ENCODE data around the gene TOMM22. TPM values are rescaled to one million over a fixed set of nuclear protein-coding genes. Genes with fewer than 3 reads are reported as not detected.
"Not testable (repeated sequence)": the region's sequence is repeated elsewhere in the genome, so short reads cannot be mapped to it uniquely, and the experiment has no call there.

The TOMM22 gene
- 10 to 100 TPM; 33.4 to 48.4 (median 40.0) TPM for total RNA-seq

GRCh38 chr22:38681582-38682335, at the start of gene TOMM22:
Gene TOMM22 (plus strand): TSS chr22:38681957. CDS start chr22:38681979, 22 bp downstream.
- ATAC-seq (ENCODE audit: low FRiP score), result peak; percentile 93
- TF ChIP-seq, protein P1, sequence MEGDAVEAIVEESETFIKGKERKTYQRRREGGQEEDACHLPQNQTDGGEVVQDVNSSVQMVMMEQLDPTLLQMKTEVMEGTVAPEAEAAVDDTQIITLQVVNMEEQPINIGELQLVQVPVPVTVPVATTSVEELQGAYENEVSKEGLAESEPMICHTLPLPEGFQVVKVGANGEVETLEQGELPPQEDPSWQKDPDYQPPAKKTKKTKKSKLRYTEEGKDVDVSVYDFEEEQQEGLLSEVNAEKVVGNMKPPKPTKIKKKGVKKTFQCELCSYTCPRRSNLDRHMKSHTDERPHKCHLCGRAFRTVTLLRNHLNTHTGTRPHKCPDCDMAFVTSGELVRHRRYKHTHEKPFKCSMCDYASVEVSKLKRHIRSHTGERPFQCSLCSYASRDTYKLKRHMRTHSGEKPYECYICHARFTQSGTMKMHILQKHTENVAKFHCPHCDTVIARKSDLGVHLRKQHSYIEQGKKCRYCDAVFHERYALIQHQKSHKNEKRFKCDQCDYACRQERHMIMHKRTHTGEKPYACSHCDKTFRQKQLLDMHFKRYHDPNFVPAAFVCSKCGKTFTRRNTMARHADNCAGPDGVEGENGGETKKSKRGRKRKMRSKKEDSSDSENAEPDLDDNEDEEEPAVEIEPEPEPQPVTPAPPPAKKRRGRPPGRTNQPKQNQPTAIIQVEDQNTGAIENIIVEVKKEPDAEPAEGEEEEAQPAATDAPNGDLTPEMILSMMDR (IDR thresholded peaks at IDR 0.05), result no peak

GRCh38 chr22:38632528-38632927, 49.2 kb upstream of the TOMM22 start:
- TF ChIP-seq, protein P1 (IDR thresholded peaks at IDR 0.05), result no peak
- ATAC-seq (ENCODE audit: low FRiP score), result no peak
- no peak for DNase-seq (ENCODE audit: low spot score)

More at GRCh38 chr22:38681582-38682335, at the start of gene TOMM22:
- DNase-seq (ENCODE audit: low spot score), result peak; percentile 40

DNA sequence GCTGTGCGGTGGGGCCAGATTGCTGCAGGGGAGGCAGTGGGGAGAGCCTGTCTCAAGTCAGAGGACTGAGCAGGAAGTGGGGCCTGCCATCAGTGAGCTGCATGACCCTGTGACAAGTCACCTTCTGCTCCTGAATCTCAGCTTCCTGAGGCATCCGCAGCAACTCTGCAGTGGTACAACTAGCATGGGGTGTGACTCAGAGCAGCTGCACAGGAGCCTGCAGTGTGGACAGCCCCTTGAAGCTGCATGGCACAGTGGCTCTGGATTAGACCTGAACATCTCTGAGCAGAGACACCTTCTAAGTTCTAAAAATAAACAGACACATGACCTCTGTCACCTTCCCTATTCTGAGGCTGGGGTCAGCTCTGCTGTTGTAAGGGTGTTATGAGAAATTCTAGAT, 43.5 kb upstream of the TOMM22 start:
- ATAC-seq (ENCODE audit: low FRiP score) (no peak), DNase-seq (ENCODE audit: low spot score) (no peak)
- TF ChIP-seq, protein P1 (IDR thresholded peaks at IDR 0.05), result no peak

GRCh38 chr22:38638728-38639127, 43.0 kb upstream of the TOMM22 start:
- ATAC-seq (ENCODE audit: low FRiP score), result no peak
- TF ChIP-seq, protein P1 (IDR thresholded peaks at IDR 0.05), result no peak
- DNase-seq (ENCODE audit: low spot score), result no peak

- DNase-seq (ENCODE audit: low spot score), result no peak
- TF ChIP-seq, protein P1 (IDR thresholded peaks at IDR 0.05), result no peak
- no peak for ATAC-seq (ENCODE audit: low FRiP score)
Observed at GRCh38 chr22:38641476-38642040, 40.2 kb upstream of the TOMM22 start.

DNA sequence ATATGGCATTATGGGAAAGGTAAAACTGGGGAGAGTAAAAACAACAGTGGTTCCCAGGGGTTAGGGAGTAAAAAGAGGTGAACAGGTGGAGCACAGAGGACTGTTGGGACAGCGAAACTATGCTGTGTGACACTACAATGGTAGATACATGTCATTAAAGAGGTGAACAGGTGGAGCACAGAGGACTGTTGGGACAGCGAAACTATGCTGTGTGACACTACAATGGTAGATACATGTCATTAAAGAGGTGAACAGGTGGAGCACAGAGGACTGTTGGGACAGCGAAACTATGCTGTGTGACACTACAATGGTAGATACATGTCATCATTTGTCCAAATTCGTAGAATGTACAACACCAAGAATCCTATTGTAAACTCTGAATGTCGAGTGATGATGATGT, 37.5 kb upstream of the TOMM22 start:
- DNase-seq (ENCODE audit: low spot score); ATAC-seq (ENCODE audit: low FRiP score): not testable (repeated sequence)

GRCh38 chr22:38645430-38645829, 36.3 kb upstream of the TOMM22 start:
- no peak for DNase-seq (ENCODE audit: low spot score)
- ATAC-seq (ENCODE audit: low FRiP score), result no peak
- TF ChIP-seq, protein P1 (IDR thresholded peaks at IDR 0.05), result no peak
